ENCODE results near the gene PRH2.

GRCh38 chr12:10941916-10942607 lies 13.0 kb downstream of the PRH2 start:
- no peak for TF ChIP-seq POLR2A (IDR thresholded peaks at IDR 0.05; ENCODE audit: low read depth, low read length)
- no peak for TF ChIP-seq POLR2AphosphoS5 (IDR thresholded peaks at IDR 0.05; ENCODE audit: low read depth, low read length)
- no peak for TF ChIP-seq PAX5 (IDR thresholded peaks at IDR 0.05; ENCODE audit: insufficient read depth, low read length, severe bottlenecking)
- no peak for TF ChIP-seq TAF1 (IDR thresholded peaks at IDR 0.05; ENCODE audit: low read depth, low read length)
- TF ChIP-seq POU2F2 (IDR thresholded peaks at IDR 0.05; ENCODE audit: low read depth, low read length), result no peak

Measured in GM12891 (cell line).